HL-60 (cell line): ENCODE data around the gene YARS1.

Experiments
- DNase-seq, 2 experiments: peaks; one replicate each; pipeline ENCODE4 v3.0.0-alpha.2; 2010 to 2020; ENCODE audit warnings: low read depth in 1 of 2, low spot score in 1 of 2
- H3K27ac ChIP-seq: fragments of 250-450 bp; sonication (Bioruptor Pico); replicated peaks from 2 replicates; pipeline ENCODE4 v1.5.1; 2020; ENCODE audit warnings: mild to moderate bottlenecking, moderate library complexity
- H3K27me3 ChIP-seq: fragments of 250-450 bp; sonication (Bioruptor Pico); 2 replicates; pipeline ENCODE4 v1.5.1; 2021; ENCODE audit warnings: mild to moderate bottlenecking, moderate library complexity; ENCODE audit not compliant: insufficient read depth, poor library complexity, severe bottlenecking
- H3K4me3 ChIP-seq: replicated peaks from 2 replicates; pipeline ENCODE4 v1.5.1; 2011; ENCODE audit warnings: mild to moderate bottlenecking, control low read depth, low read length; ENCODE audit not compliant: insufficient read depth
- CTCF ChIP-seq: IDR thresholded peaks from one replicate; pipeline ENCODE4 v1.5.1; 2011; ENCODE audit warnings: low read length, control low read depth, inconsistent platforms; ENCODE audit not compliant: insufficient read depth
- GABPA ChIP-seq: IDR thresholded peaks from 2 replicates; pipeline ENCODE4 v1.6.1; 2012; ENCODE audit warnings: low read depth
- POLR2AphosphoS5 ChIP-seq: IDR thresholded peaks from 2 replicates; pipeline ENCODE4 v1.6.1; 2012; ENCODE audit warnings: low read depth
- REST ChIP-seq: IDR thresholded peaks from 2 replicates; pipeline ENCODE4 v1.6.1; 2012; ENCODE audit warnings: low read depth; ENCODE audit not compliant: insufficient replicate concordance
- SPI1 ChIP-seq: IDR thresholded peaks from 2 replicates; pipeline ENCODE4 v1.6.1; 2012; ENCODE audit warnings: low read depth, mild to moderate bottlenecking, borderline replicate concordance

Gene YARS1

GRCh38 chr1:32779242-32779641 is 37.9 kb downstream of the YARS1 start:
- TF ChIP-seq SPI1, result no peak
- no peak for TF ChIP-seq POLR2AphosphoS5
- H3K4me3 ChIP-seq, result no peak overlapping the region
- H3K27ac ChIP-seq, result no peak overlapping the region
- no peaks in the 10 kb centered on the region for H3K27me3 ChIP-seq
- no peak for DNase-seq

- Histone ChIP-seq H3K27me3 (no peaks in the 10 kb centered on the region), H3K4me3 (no peak overlapping the region), H3K27ac (no peak overlapping the region)
- DNase-seq, result no peak
- TF ChIP-seq GABPA, result no peak
- no peak for TF ChIP-seq CTCF
- no peak for TF ChIP-seq SPI1
- TF ChIP-seq POLR2AphosphoS5, result no peak
- no peak for TF ChIP-seq REST
Observed at GRCh38 chr1:32775640-32776337, 41.4 kb downstream of the YARS1 start.

- Histone ChIP-seq H3K27me3 (no peaks in the 10 kb centered on the region), H3K4me3 (no peak overlapping the region), H3K27ac (no peak overlapping the region)
- 0 out of 2 replicates have a peak, but pooled peaks have one; percentile 12 for TF ChIP-seq POLR2AphosphoS5
- no peak for TF ChIP-seq GABPA
- no peak for DNase-seq
Observed at GRCh38 chr1:32774950-32775634, 42.1 kb downstream of the YARS1 start.

- Histone ChIP-seq H3K27me3 (no peaks in the 10 kb centered on the region), H3K27ac (no peak overlapping the region), H3K4me3 (no peak overlapping the region)
- DNase-seq, result no peak
- TF ChIP-seq GABPA (no peak), POLR2AphosphoS5 (peak; percentile 3; the same call in 1 of the 2 replicates)
Observed at GRCh38 chr1:32774464-32774808, 42.7 kb downstream of the YARS1 start.

GRCh38 chr1:32773764-32774463 is 43.2 kb downstream of the YARS1 start:
- Histone ChIP-seq H3K27ac (no peak overlapping the region), H3K27me3 (no peaks in the 10 kb centered on the region), H3K4me3 (no peak overlapping the region)
- no peak for DNase-seq
- TF ChIP-seq GABPA (no peak), POLR2AphosphoS5 (peak; percentile 43; the same call in 1 of the 2 replicates), REST (no peak)
